Fibroblast of lung (primary cell): Measurements from ENCODE around the gene ANKRA2.

Experiments used
- CTCF ChIP-seq, 2 donors: IDR thresholded peaks in 1 of 2; conservative IDR thresholded peaks in 1 of 2; 1 replicate in 1 of 2; 2 replicates in 1 of 2; pipeline ENCODE4 v1.5.1; 2011 to 2012; ENCODE audit warnings: low read length in 2 of 2, control low read depth in 1 of 2, inconsistent platforms in 1 of 2, low read depth in 1 of 2, mild to moderate bottlenecking in 1 of 2
- EZH2 ChIP-seq: IDR thresholded peaks from 2 replicates; pipeline ENCODE4 v1.5.1; 2012; ENCODE audit warnings: low read length, control low read depth, mild to moderate bottlenecking; ENCODE audit errors: missing control alignments

GRCh38 chr5:73612799-73613198, 47.4 kb upstream of the ANKRA2 start:
- TF ChIP-seq CTCF (conservative IDR thresholded peaks at IDR 0.05 in 1 of 2, IDR thresholded peaks at IDR 0.05 in 1 of 2; ENCODE audit: low read depth in 1 of 2, low read length in 2 of 2), result no peak
- no peak for TF ChIP-seq EZH2
